Measurements from ENCODE around the gene MAP2K2.

The MAP2K2 gene

GRCh38 chr19:4115818-4116385, 8.0 kb downstream of the MAP2K2 start:
- TF ChIP-seq ISL1 (CRISPR knock-in tag; IDR thresholded peaks at IDR 0.05) (no peak), ZFP30 (CRISPR knock-in tag; IDR thresholded peaks at IDR 0.05) (no peak), OSR1 (CRISPR knock-in tag; IDR thresholded peaks at IDR 0.05) (no peak), ESRRG (CRISPR knock-in tag; IDR thresholded peaks at IDR 0.05) (no peak), ZNF8 (CRISPR knock-in tag; IDR thresholded peaks at IDR 0.05) (no peak), TOX (CRISPR knock-in tag; IDR thresholded peaks at IDR 0.05; ENCODE audit: borderline replicate concordance) (no peak), TSHZ2 (CRISPR knock-in tag; IDR thresholded peaks at IDR 0.05) (no peak), CSRNP3 (CRISPR knock-in tag; IDR thresholded peaks at IDR 0.05) (no peak)
- ATAC-seq = no peak

- no peak for ATAC-seq
Measured at GRCh38 chr19:4115050-4115817, 8.7 kb downstream of the MAP2K2 start.

More at GRCh38 chr19:4115050-4115817, 8.7 kb downstream of the MAP2K2 start:
- TF ChIP-seq TOX (CRISPR knock-in tag; IDR thresholded peaks at IDR 0.05; ENCODE audit: borderline replicate concordance) (no peak), PPARA (CRISPR knock-in tag; IDR thresholded peaks at IDR 0.05; ENCODE audit: borderline replicate concordance) (no peak), ARNTL (CRISPR knock-in tag; IDR thresholded peaks at IDR 0.05; ENCODE audit: borderline replicate concordance, low read depth) (no peak), SNAI2 (CRISPR knock-in tag; IDR thresholded peaks at IDR 0.05) (no peak), RARB (CRISPR knock-in tag; IDR thresholded peaks at IDR 0.05) (no peak), ESRRG (CRISPR knock-in tag; IDR thresholded peaks at IDR 0.05) (no peak), ZNF8 (CRISPR knock-in tag; IDR thresholded peaks at IDR 0.05) (no peak), CSRNP3 (CRISPR knock-in tag; IDR thresholded peaks at IDR 0.05) (no peak), ZNF70 (CRISPR knock-in tag; IDR thresholded peaks at IDR 0.05) (no peak), ZC3H10 (CRISPR knock-in tag; IDR thresholded peaks at IDR 0.05) (no peak), PATZ1 (CRISPR knock-in tag; IDR thresholded peaks at IDR 0.05; ENCODE audit: borderline replicate concordance) (no peak), CREB5 (CRISPR knock-in tag; IDR thresholded peaks at IDR 0.05; ENCODE audit: low read depth) (no peak), POU6F1 (CRISPR knock-in tag; IDR thresholded peaks at IDR 0.05; ENCODE audit: borderline replicate concordance, low read depth) (no peak), ZFP30 (CRISPR knock-in tag; IDR thresholded peaks at IDR 0.05) (no peak)
